ENCODE results near the gene ANKMY1. TPM values are rescaled to one million over a fixed set of nuclear protein-coding genes. Genes with fewer than 3 reads are reported as not detected.
A peak's percentile ranks its signal among the peaks of the same experiment; 100 is the strongest.

ANKMY1 gene
- total and polyA plus RNA-seq, 7 experiments from 2014 or later: 7.7 to 83.4 (median 34.8) TPM

- no peak overlapping the region for H3K4me3 ChIP-seq (ENCODE audit: low read length)
- Mint-ChIP-seq H3K36me3 (peaks cover 0 to 12% (median 0%) of the 10 kb centered on the region in 5 donors), H3K27ac (peak overlapping the region in 8 of 9 donors; percentile 9 to 88 (median 66)), H3K9me3 (no peaks in the 10 kb centered on the region), H3K4me1 (peaks cover 25 to 43% (median 37%) of the 10 kb centered on the region in 7 donors), H3K27me3 (no peaks in the 10 kb centered on the region), H3K4me3 (peak overlapping the region in 8 of 10 donors; percentile 12 to 88 (median 54))
- POLR2A ChIA-PET: interaction anchor here (0.7 to 3.2 kb wide), 7 partner anchors 9 to 57 kb away, joined by 3 to 51 read pairs (median 3); partner anchors contain the start of genes CAPN10 and DUSP28
- peaks cover 35 to 40% of the 10 kb centered on the region in 2 donors for H3K4me1 ChIP-seq (ENCODE audit: control insufficient read depth in 2 of 2, insufficient read depth in 2 of 2, low read length in 2 of 2)
- H3K36me3 ChIP-seq (ENCODE audit: control insufficient read depth in 2 of 3, insufficient read depth in 3 of 3, low read length in 3 of 3): peaks cover 7 to 52% (median 8%) of the 10 kb centered on the region in 3 experiments
- CTCF ChIA-PET: no interaction called here
- intact Hi-C loops (cut with micrococcal nuclease): no loop called here
- H3K27ac ChIP-seq (ENCODE audit: low read depth, low read length): peak overlapping the region; percentile 51
- H3K27me3 ChIP-seq (ENCODE audit: control insufficient read depth in 2 of 2, insufficient read depth in 2 of 2, low read length in 2 of 2): no peaks in the 10 kb centered on the region
- no peak for ATAC-seq
- peak in 2 of 9 donors; percentile 4 to 21 for DNase-seq
- no peaks in the 10 kb centered on the region for H3K9me3 ChIP-seq (ENCODE audit: control insufficient read depth in 2 of 3, low read length in 3 of 3)
Observed at GRCh38 chr2:240571314-240571973, 13.7 kb upstream of the ANKMY1 start.

DNA sequence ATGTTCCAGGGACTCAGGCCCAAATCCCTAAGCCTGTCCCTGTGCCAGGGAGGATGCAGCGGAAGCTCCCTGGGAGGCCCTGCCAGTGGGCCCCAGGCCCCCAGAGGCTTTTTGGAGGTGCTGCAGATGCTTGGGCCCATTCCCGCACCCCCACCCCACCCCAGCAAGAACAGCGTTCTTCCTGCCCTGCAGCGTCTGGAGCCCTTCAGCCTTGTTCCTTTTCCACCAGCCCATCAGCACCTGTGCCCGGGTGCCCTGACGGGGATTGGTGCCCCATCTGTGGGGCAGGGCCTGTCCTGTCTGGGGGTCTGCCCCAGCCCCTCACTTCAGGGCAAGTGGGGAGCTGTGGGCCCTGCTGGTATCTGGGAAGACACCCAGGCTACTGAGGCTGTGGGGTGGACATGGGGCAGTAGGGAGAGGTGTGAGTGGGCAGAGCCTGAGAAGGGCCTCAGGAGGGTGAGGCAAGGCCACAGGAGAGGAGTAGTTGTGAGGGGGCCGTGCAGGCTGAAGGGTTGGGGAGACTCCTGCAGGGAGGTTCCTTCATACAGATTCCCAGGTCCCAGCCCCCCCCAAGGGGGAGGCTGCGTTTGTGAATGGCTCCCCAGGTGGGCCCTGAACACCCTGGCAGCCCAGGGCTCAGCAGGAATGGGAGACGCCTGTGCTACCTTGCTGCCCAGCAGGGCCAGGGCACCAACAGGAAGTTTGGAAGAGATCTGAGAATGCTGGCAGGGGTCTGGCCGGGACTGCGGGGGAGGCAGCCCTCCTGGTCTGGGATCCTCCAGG is 12.9 kb upstream of the ANKMY1 start:
- CTCF ChIA-PET: no interaction called here
- Histone ChIP-seq H3K27me3 (ENCODE audit: control insufficient read depth in 2 of 2, insufficient read depth in 2 of 2, low read length in 2 of 2) (no peaks in the 10 kb centered on the region), H3K9me3 (ENCODE audit: control insufficient read depth in 2 of 3, low read length in 3 of 3) (no peaks in the 10 kb centered on the region), H3K27ac (ENCODE audit: low read depth, low read length) (peak overlapping the region; percentile 51), H3K4me1 (ENCODE audit: control insufficient read depth in 2 of 2, insufficient read depth in 2 of 2, low read length in 2 of 2) (peaks cover 40 to 45% of the 10 kb centered on the region in 2 donors), H3K36me3 (ENCODE audit: control insufficient read depth in 2 of 3, insufficient read depth in 3 of 3, low read length in 3 of 3) (peaks cover 2 to 45% (median 8%) of the 10 kb centered on the region in 3 experiments), H3K4me3 (ENCODE audit: low read length) (peak overlapping the region; percentile 70)
- DNase-seq (peak in 3 of 9 donors; percentile 6 to 20 (median 6)), ATAC-seq (no peak)
- peak overlapping the region in 7 of 9 donors; percentile 9 to 75 (median 65) for H3K27ac Mint-ChIP-seq
- peaks cover 25 to 49% (median 37%) of the 10 kb centered on the region in 7 donors for H3K4me1 Mint-ChIP-seq
- POLR2A ChIA-PET: interaction anchor here (0.7 to 3.2 kb wide), 6 partner anchors 10 to 54 kb away, joined by 3 to 51 read pairs (median 3); partner anchors contain the start of genes CAPN10 and DUSP28
- no peaks in the 10 kb centered on the region for H3K27me3 Mint-ChIP-seq
- H3K36me3 Mint-ChIP-seq: peaks cover 0 to 12% (median 0%) of the 10 kb centered on the region in 5 donors
- intact Hi-C loops (cut with micrococcal nuclease): no loop called here
- peak overlapping the region in 9 of 10 donors; percentile 33 to 91 (median 85) for H3K4me3 Mint-ChIP-seq
- H3K9me3 Mint-ChIP-seq: no peaks in the 10 kb centered on the region

GRCh38 chr2:240569998-240570530 is 12.3 kb upstream of the ANKMY1 start:
- no peak for ATAC-seq
- Mint-ChIP-seq H3K4me1 (peaks cover 31 to 56% (median 44%) of the 10 kb centered on the region in 7 donors), H3K27ac (peak overlapping the region in 6 of 9 donors; percentile 33 to 75 (median 60)), H3K27me3 (no peaks in the 10 kb centered on the region), H3K36me3 (peaks cover 0 to 17% (median 0%) of the 10 kb centered on the region in 5 donors), H3K4me3 (peak overlapping the region; percentile 81 to 91 (median 85)), H3K9me3 (no peaks in the 10 kb centered on the region)
- H3K36me3 ChIP-seq (ENCODE audit: control insufficient read depth in 2 of 3, insufficient read depth in 3 of 3, low read length in 3 of 3): peaks cover 0 to 38% (median 7%) of the 10 kb centered on the region in 3 experiments
- DNase-seq: peak in 3 of 9 donors; percentile 6 to 21 (median 8)
- H3K4me3 ChIP-seq (ENCODE audit: low read length): peak overlapping the region; percentile 70
- ChIA-PET POLR2A (interaction anchor here (1.3 to 3.2 kb wide), 4 partner anchors 9 to 16 kb away, joined by 3 to 51 read pairs (median 18); partner anchors contain the start of genes CAPN10 and DUSP28), CTCF (no interaction called here)
- H3K9me3 ChIP-seq (ENCODE audit: control insufficient read depth in 2 of 3, low read length in 3 of 3): no peaks in the 10 kb centered on the region
- no peaks in the 10 kb centered on the region for H3K27me3 ChIP-seq (ENCODE audit: control insufficient read depth in 2 of 2, insufficient read depth in 2 of 2, low read length in 2 of 2)
- intact Hi-C loops (cut with micrococcal nuclease): loop anchor here (1.0 to 10.0 kb wide), 12 partner anchors 12 to 1315 kb away; partner anchors contain the start of genes D2HGDH (in 1 of the 2), DTYMK (in 1 of the 2), HDAC4 (in 1 of the 2) and ING5 (in 1 of the 2)
- peak overlapping the region; percentile 51 for H3K27ac ChIP-seq (ENCODE audit: low read depth, low read length)
- H3K4me1 ChIP-seq (ENCODE audit: control insufficient read depth in 2 of 2, insufficient read depth in 2 of 2, low read length in 2 of 2): peaks cover 45 to 51% of the 10 kb centered on the region in 2 donors

GRCh38 chr2:240569523-240569997 is 11.8 kb upstream of the ANKMY1 start:
- no peaks in the 10 kb centered on the region for H3K9me3 ChIP-seq (ENCODE audit: control insufficient read depth in 2 of 3, low read length in 3 of 3)
- H3K36me3 Mint-ChIP-seq: peaks cover 0 to 22% (median 0%) of the 10 kb centered on the region in 5 donors
- POLR2A ChIA-PET: interaction anchor here (0.6 to 3.2 kb wide), 9 partner anchors 8 to 53 kb away, joined by 3 to 51 read pairs (median 6); partner anchors contain the start of genes CAPN10 and DUSP28
- H3K27ac ChIP-seq (ENCODE audit: low read depth, low read length): peak overlapping the region; percentile 74
- peak overlapping the region; percentile 70 for H3K4me3 ChIP-seq (ENCODE audit: low read length)
- H3K27me3 ChIP-seq (ENCODE audit: control insufficient read depth in 2 of 2, insufficient read depth in 2 of 2, low read length in 2 of 2): no peaks in the 10 kb centered on the region
- intact Hi-C loops (cut with micrococcal nuclease): loop anchor here (1.0 to 10.0 kb wide), 12 partner anchors 13 to 1315 kb away; partner anchors contain the start of genes D2HGDH (in 1 of the 2), DTYMK (in 1 of the 2), HDAC4 (in 1 of the 2) and ING5 (in 1 of the 2)
- H3K4me3 Mint-ChIP-seq: peak overlapping the region; percentile 81 to 91 (median 85)
- no peaks in the 10 kb centered on the region for H3K27me3 Mint-ChIP-seq
- peak overlapping the region in 8 of 9 donors; percentile 33 to 85 (median 76) for H3K27ac Mint-ChIP-seq
- ATAC-seq: no peak
- peaks cover 36 to 61% (median 49%) of the 10 kb centered on the region in 7 donors for H3K4me1 Mint-ChIP-seq
- H3K9me3 Mint-ChIP-seq: no peaks in the 10 kb centered on the region
- H3K4me1 ChIP-seq (ENCODE audit: control insufficient read depth in 2 of 2, insufficient read depth in 2 of 2, low read length in 2 of 2): peaks cover 50 to 56% of the 10 kb centered on the region in 2 donors
- CTCF ChIA-PET: interaction anchor here (1.3 to 1.7 kb wide), 2 partner anchors 10 to 17 kb away, joined by 3 to 6 read pairs; partner anchors contain the start of genes CAPN10 and DUSP28
- peaks cover 0 to 33% (median 2%) of the 10 kb centered on the region in 3 experiments for H3K36me3 ChIP-seq (ENCODE audit: control insufficient read depth in 2 of 3, insufficient read depth in 3 of 3, low read length in 3 of 3)
- DNase-seq: peak in 2 of 9 donors; percentile 8 to 13

DNA sequence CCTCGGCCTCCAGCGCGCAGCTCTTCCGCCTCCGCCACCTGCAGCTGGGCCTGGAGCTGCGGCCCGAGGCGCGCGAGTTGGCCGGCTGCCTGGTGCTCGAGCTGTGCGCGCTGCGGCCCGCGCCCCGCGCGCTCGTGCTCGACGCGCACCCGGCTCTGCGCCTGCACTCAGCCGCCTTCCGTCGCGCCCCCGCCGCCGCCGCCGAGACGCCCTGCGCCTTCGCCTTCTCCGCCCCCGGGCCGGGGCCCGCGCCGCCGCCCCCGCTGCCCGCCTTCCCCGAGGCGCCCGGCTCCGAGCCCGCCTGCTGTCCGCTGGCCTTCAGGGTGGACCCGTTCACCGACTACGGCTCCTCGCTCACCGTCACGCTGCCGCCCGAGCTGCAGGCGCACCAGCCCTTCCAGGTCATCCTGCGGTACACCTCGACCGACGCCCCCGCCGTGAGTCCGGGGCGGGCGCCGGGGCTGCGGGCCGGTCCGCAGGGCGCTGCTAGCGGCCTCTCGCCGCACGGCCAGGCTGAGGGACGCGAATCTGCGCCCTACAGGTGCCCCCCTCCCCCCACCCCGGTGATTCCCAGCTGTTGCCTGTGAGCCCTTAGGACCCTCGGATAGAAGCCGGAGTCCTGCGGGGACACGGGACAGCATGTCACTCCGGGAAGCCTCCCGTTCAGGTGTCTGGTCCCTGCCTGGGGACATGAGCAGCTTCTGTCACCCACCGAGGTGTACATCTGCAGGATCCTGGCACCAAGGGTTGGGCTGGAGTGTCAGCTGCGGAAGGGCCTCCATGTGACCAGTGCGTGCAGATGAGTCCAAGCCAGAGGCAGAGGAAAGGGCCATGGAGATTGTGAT is 11.1 kb upstream of the ANKMY1 start:
- no peaks in the 10 kb centered on the region for H3K9me3 Mint-ChIP-seq
- H3K36me3 Mint-ChIP-seq: peaks cover 0 to 26% (median 0%) of the 10 kb centered on the region in 5 donors
- Histone ChIP-seq H3K27ac (ENCODE audit: low read depth, low read length) (peak overlapping the region; percentile 74), H3K4me1 (ENCODE audit: control insufficient read depth in 2 of 2, insufficient read depth in 2 of 2, low read length in 2 of 2) (peaks cover 56 to 62% of the 10 kb centered on the region in 2 donors), H3K27me3 (ENCODE audit: control insufficient read depth in 2 of 2, insufficient read depth in 2 of 2, low read length in 2 of 2) (no peaks in the 10 kb centered on the region), H3K36me3 (ENCODE audit: control insufficient read depth in 2 of 3, insufficient read depth in 3 of 3, low read length in 3 of 3) (peaks cover 0 to 27% (median 0%) of the 10 kb centered on the region in 3 experiments), H3K9me3 (ENCODE audit: control insufficient read depth in 2 of 3, low read length in 3 of 3) (no peaks in the 10 kb centered on the region), H3K4me3 (ENCODE audit: low read length) (peak overlapping the region; percentile 70)
- peak overlapping the region in 8 of 9 donors; percentile 33 to 85 (median 76) for H3K27ac Mint-ChIP-seq
- peaks cover 43 to 68% (median 56%) of the 10 kb centered on the region in 7 donors for H3K4me1 Mint-ChIP-seq
- ChIA-PET CTCF (interaction anchor here (1.3 to 1.7 kb wide), 2 partner anchors 9 to 18 kb away, joined by 3 to 6 read pairs; partner anchors contain the start of genes CAPN10 and DUSP28), POLR2A (interaction anchor here (0.6 to 3.2 kb wide), 14 partner anchors 8 to 746 kb away, joined by 3 to 51 read pairs (median 4); partner anchors contain the start of genes CAPN10 and DUSP28)
- DNase-seq (peak in 8 of 9 donors; percentile 56 to 80 (median 72)), ATAC-seq (peak; percentile 18)
- peak overlapping the region; percentile 81 to 91 (median 85) for H3K4me3 Mint-ChIP-seq
- intact Hi-C loops (cut with micrococcal nuclease): loop anchor here (1.0 to 10.0 kb wide), 13 partner anchors 9 to 1316 kb away; partner anchors contain the start of genes DUSP28 (in 2 of the 2), D2HGDH (in 1 of the 2), DTYMK (in 1 of the 2) and HDAC4 (in 1 of the 2)
- no peaks in the 10 kb centered on the region for H3K27me3 Mint-ChIP-seq

All from naive thymus-derived CD4-positive, alpha-beta T cell (primary cell).